Stomach (tissue), 4 donors: ENCODE measurements around the gene C17orf78.

ENCODE experiments used
- EP300 ChIP-seq: sonication (generic); formaldehyde crosslinking; IDR thresholded peaks from one replicate; pipeline ENCODE4 v1.6.1; 2017; ENCODE audit warnings: antibody characterized with exemption
- POLR2AphosphoS5 ChIP-seq, 3 donors: sonication (generic); formaldehyde crosslinking; IDR thresholded peaks; one replicate each; pipeline ENCODE4 v1.6.1; 2016; ENCODE audit warnings: antibody characterized with exemption in 3 of 3
- TF ChIP-seq, protein P1 (sequence below), 7 experiments: fragments of 450-650 bp in 4 of 7; fragments of 200-600 bp in 3 of 7; sonication (generic) in 3 of 7; IDR thresholded peaks; one replicate each; pipeline ENCODE4 v1.5.1; 2016 to 2019; ENCODE audit warnings: antibody characterized with exemption in 7 of 7, control low read depth in 2 of 7, mild to moderate bottlenecking in 1 of 7

DNA sequence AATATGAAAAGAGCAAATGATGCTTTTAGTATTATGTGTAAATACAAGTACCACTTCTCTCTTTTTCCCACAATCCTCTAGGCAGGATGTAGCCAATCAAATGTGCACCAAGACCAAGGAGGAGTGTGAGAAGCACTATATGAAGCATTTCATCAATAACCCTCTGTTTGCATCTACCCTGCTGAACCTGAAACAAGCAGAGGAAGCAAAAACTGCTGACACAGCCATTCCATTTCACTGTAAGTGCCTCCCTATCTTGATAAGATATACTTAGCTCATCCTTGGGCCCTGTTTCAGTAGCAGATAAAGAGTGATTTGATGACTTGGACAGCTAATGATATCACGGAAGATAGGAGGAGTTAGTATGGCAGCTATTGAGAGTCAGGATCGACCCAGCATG is 64.6 kb downstream of the C17orf78 start:
- TF ChIP-seq, protein P1, sequence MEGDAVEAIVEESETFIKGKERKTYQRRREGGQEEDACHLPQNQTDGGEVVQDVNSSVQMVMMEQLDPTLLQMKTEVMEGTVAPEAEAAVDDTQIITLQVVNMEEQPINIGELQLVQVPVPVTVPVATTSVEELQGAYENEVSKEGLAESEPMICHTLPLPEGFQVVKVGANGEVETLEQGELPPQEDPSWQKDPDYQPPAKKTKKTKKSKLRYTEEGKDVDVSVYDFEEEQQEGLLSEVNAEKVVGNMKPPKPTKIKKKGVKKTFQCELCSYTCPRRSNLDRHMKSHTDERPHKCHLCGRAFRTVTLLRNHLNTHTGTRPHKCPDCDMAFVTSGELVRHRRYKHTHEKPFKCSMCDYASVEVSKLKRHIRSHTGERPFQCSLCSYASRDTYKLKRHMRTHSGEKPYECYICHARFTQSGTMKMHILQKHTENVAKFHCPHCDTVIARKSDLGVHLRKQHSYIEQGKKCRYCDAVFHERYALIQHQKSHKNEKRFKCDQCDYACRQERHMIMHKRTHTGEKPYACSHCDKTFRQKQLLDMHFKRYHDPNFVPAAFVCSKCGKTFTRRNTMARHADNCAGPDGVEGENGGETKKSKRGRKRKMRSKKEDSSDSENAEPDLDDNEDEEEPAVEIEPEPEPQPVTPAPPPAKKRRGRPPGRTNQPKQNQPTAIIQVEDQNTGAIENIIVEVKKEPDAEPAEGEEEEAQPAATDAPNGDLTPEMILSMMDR (IDR thresholded peaks at IDR 0.05) = no peak
- TF ChIP-seq EP300 (no peak), POLR2AphosphoS5 (IDR thresholded peaks at IDR 0.05) (no peak)
